MV-4-11 (cell line): ENCODE data around the gene ONECUT3.
A peak's percentile ranks its signal among the peaks of the same experiment; 100 is the strongest.

Experiments used
- DNase-seq: peaks from one replicate; lab custom pipeline; 2025; lab: John Stamatoyannopoulos, UW

Gene ONECUT3

GRCh38 chr19:1814833-1815604 lies 61.7 kb downstream of the ONECUT3 start:
- DNase-seq = no peak

- DNase-seq = no peak
These were observed 62.6 kb downstream of the ONECUT3 start for GRCh38 chr19:1815605-1816529.

GRCh38 chr19:1816530-1817298 lies 63.4 kb downstream of the ONECUT3 start:
- DNase-seq = no peak

GRCh38 chr19:1817553-1818179 lies 64.4 kb downstream of the ONECUT3 start:
- no peak for DNase-seq

GRCh38 chr19:1818549-1819195 lies 65.4 kb downstream of the ONECUT3 start:
- no peak for DNase-seq

GRCh38 chr19:1819341-1820255 lies 66.3 kb downstream of the ONECUT3 start:
- DNase-seq = no peak

GRCh38 chr19:1822210-1822609 lies 68.9 kb downstream of the ONECUT3 start:
- no peak for DNase-seq

- no peak for DNase-seq
These were observed 69.7 kb downstream of the ONECUT3 start for GRCh38 chr19:1823020-1823419.

- DNase-seq = no peak
These were observed 70.4 kb downstream of the ONECUT3 start for GRCh38 chr19:1823539-1824251.

- no peak for DNase-seq
These were observed 70.9 kb downstream of the ONECUT3 start for GRCh38 chr19:1824252-1824622.

GRCh38 chr19:1825909-1826556 lies 72.7 kb downstream of the ONECUT3 start:
- DNase-seq = peak; percentile 36

- no peak for DNase-seq
These were observed 73.5 kb downstream of the ONECUT3 start for GRCh38 chr19:1826557-1827521.

GRCh38 chr19:1827566-1828278 lies 74.4 kb downstream of the ONECUT3 start:
- DNase-seq = no peak

- DNase-seq = no peak
These were observed 75.3 kb downstream of the ONECUT3 start for GRCh38 chr19:1828279-1829238.

- no peak for DNase-seq
These were observed 76.7 kb downstream of the ONECUT3 start for GRCh38 chr19:1829958-1830357.

- DNase-seq = no peak
These were observed 77.3 kb downstream of the ONECUT3 start for GRCh38 chr19:1830568-1830967.
